Lung (tissue), 12 donors: Measurements from ENCODE around the gene ATF7IP2. TPM values are rescaled to one million over a fixed set of nuclear protein-coding genes. Genes with fewer than 3 reads are reported as not detected.
"Not testable (repeated sequence)": the region's sequence is repeated elsewhere in the genome, so short reads cannot be mapped to it uniquely, and the experiment has no call there.

Experiments
- ATAC-seq: fragments of 200-7000 bp; cut with Tn5 transposase; one replicate; pipeline ENCODE4 v1.9.1; 2020; ENCODE audit warnings: moderate number of reproducible peaks; ENCODE audit not compliant: insufficient read depth, low FRiP score
- DNase-seq, 3 donors: peaks; one replicate each; pipeline ENCODE4 v3.0.0-alpha.2; 2013 to 2017
- H3K27ac ChIP-seq, 2 donors: one replicate each; pipeline ENCODE4 v1.5.1; 2013; ENCODE audit warnings: mild to moderate bottlenecking in 2 of 2, moderate library complexity in 2 of 2, control low read depth in 1 of 2, inconsistent platforms in 1 of 2, low read depth in 1 of 2, low read length in 1 of 2
- H3K27me3 ChIP-seq, 3 donors: one replicate each; pipeline ENCODE4 v1.5.1; 2013; ENCODE audit warnings: low read length in 2 of 3; ENCODE audit not compliant: control insufficient read depth in 3 of 3, insufficient read depth in 3 of 3
- H3K36me3 ChIP-seq, 4 donors: one replicate each; pipeline ENCODE4 v1.5.1; 2013; ENCODE audit warnings: low read length in 4 of 4, mild to moderate bottlenecking in 1 of 4, moderate library complexity in 1 of 4; ENCODE audit not compliant: control insufficient read depth in 4 of 4, insufficient read depth in 4 of 4
- H3K4me1 ChIP-seq, 5 donors: one replicate each; pipeline ENCODE4 v1.5.1; 2013; ENCODE audit warnings: low read length in 5 of 5, mild to moderate bottlenecking in 2 of 5, moderate library complexity in 1 of 5; ENCODE audit not compliant: control insufficient read depth in 5 of 5, insufficient read depth in 5 of 5
- H3K4me3 ChIP-seq: one replicate; pipeline ENCODE4 v1.5.1; 2013; ENCODE audit warnings: mild to moderate bottlenecking, control low read depth, moderate library complexity
- H3K9ac ChIP-seq, 2 donors: one replicate each; pipeline ENCODE4 v1.5.1; 2013; ENCODE audit warnings: low read length in 2 of 2, control low read depth in 1 of 2; ENCODE audit not compliant: insufficient read depth in 1 of 2
- H3K9me3 ChIP-seq, 4 donors: one replicate each; pipeline ENCODE4 v1.5.1; 2013; ENCODE audit warnings: low read length in 3 of 4, mild to moderate bottlenecking in 1 of 4, moderate library complexity in 1 of 4; ENCODE audit not compliant: control insufficient read depth in 4 of 4, insufficient read depth in 3 of 4
- WGBS, 2 donors: extraction: QIAGEN DNeasy Blood & Tissue Kit; methylation state at CpG; one replicate each; pipeline ENCODE4 v1.1.7; 2013; 5-methylcytosine and 5-hydroxymethylcytosine counted together
- polyA plus RNA-seq, 2 donors: library from polyadenylated mRNA; stranded (reverse); fragments of 200-250 nt; gene quantifications; one replicate each; pipeline ENCODE4 v1.2.1, GENCODE V29; 2013
- total RNA-seq, 2 donors: library from RNA; depleted of rRNA in 1 of 2; stranded (reverse); fragments of >200 nt in 1 of 2; gene quantifications; one replicate each; pipeline ENCODE4 v1.2.1, GENCODE V29; 2014 to 2021
- TF ChIP-seq, protein P1 (sequence below): IDR thresholded peaks from 2 replicates; pipeline ENCODE4 v1.5.1; 2012; ENCODE audit warnings: mild to moderate bottlenecking; ENCODE audit errors: control extremely low read depth, extremely low read depth
- donor health status: control.
- donor health status: control.
- donor health status: Bipolar disorder and iron deficiency.
- donor health status: healthy.
- donor health status: DM: yes; HTN: yes; CAD: no.

The ATF7IP2 gene
- total and polyA plus RNA-seq, 4 donors = 7.3 to 18.0 (median 14.5) TPM

DNA sequence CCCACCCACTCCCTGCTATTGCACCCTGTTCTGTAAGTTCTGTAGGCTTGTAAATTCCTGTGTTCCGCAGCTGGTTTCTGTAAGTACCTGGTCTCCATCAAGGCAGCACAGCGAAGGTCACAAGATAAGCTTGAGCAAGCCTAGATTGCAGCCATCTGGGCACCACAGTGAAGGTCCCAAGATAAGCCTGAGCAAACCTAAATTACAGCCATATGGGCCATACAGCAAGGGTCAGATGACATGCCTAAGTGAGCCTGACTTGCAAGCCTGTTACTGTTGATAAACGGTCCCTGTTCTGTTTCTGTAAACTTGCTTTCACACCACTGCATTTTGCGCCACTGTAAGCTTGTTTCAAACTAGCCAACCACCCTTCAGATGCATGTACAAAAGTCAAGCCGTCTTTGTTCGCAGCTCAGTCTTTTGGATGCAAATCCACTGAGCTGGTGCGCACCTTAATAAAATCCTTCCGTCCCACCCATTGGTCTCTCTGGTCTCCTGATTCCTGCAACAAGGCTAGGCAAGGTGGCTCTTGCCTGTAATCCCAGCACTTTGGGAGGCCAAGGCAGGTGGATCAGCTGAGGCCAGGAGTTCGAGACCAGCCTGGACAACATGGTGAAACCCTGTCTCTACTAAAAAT is 42.6 kb upstream of the ATF7IP2 start:
- Histone ChIP-seq H3K36me3 (no peaks in the 10 kb centered on the region), H3K9ac (no peak overlapping the region), H3K9me3 (peaks cover 0 to 21% (median 8%) of the 10 kb centered on the region in 4 donors), H3K4me1 (no peaks in the 10 kb centered on the region), H3K27ac (no peak overlapping the region), H3K4me3 (no peak overlapping the region), H3K27me3 (no peaks in the 10 kb centered on the region)
- no peak for DNase-seq
- 88 to 91% methylated on average over 9 of the region's 9 CpGs for WGBS, 2 donors
- TF ChIP-seq, protein P1, sequence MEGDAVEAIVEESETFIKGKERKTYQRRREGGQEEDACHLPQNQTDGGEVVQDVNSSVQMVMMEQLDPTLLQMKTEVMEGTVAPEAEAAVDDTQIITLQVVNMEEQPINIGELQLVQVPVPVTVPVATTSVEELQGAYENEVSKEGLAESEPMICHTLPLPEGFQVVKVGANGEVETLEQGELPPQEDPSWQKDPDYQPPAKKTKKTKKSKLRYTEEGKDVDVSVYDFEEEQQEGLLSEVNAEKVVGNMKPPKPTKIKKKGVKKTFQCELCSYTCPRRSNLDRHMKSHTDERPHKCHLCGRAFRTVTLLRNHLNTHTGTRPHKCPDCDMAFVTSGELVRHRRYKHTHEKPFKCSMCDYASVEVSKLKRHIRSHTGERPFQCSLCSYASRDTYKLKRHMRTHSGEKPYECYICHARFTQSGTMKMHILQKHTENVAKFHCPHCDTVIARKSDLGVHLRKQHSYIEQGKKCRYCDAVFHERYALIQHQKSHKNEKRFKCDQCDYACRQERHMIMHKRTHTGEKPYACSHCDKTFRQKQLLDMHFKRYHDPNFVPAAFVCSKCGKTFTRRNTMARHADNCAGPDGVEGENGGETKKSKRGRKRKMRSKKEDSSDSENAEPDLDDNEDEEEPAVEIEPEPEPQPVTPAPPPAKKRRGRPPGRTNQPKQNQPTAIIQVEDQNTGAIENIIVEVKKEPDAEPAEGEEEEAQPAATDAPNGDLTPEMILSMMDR = no peak
- ATAC-seq = no peak

DNA sequence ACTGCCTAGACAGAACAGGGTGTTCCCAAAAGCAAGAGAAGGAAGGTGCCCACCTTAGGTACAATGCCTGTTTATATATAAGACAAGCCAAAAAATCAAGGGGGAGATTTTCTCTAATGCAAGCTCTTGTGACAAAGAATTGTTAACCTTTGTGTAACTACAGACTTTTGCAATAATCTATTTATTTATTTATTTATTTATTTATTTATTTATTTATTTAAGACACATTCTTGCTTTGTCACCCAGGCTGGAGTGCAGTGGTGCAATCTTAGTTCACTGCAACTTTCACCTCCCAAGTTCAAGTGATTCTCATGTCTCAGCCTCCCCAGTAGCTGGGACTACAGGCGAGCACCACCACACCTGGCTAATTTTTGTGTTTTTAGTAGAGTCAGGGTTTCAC is 41.2 kb upstream of the ATF7IP2 start:
- H3K9me3 ChIP-seq = peaks cover 0 to 15% (median 7%) of the 10 kb centered on the region in 4 donors
- H3K4me3 ChIP-seq, ATAC-seq, H3K27me3 ChIP-seq, H3K27ac ChIP-seq, H3K36me3 ChIP-seq, H3K9ac ChIP-seq, DNase-seq, H3K4me1 ChIP-seq: not testable (repeated sequence)
- WGBS, 2 donors = 95 to 98% methylated on average over 1 of the region's 1 CpG

DNA sequence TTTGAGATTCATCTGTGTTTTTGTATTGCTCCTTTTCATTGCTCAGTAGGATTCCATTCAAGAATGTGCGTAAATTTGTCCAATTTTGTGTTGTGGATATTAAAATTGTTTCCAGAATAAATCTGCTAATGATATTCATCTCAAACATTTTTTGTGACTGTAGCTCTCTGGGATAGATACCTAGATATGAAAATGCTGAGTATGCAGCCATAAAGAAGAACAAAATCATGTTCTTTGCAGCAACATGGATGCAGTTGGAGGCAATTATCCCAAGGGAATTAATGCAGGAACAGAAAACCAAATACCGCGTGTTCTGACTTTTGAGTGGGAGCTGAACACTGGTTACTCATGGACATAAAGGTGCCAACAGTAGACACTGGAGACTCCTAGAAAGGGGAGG is 40.2 kb upstream of the ATF7IP2 start:
- Histone ChIP-seq H3K27ac (no peak overlapping the region), H3K4me1 (no peaks in the 10 kb centered on the region), H3K9me3 (peaks cover 0 to 12% (median 5%) of the 10 kb centered on the region in 4 donors), H3K27me3 (no peaks in the 10 kb centered on the region), H3K36me3 (no peaks in the 10 kb centered on the region), H3K4me3 (no peak overlapping the region), H3K9ac (no peak overlapping the region)
- 94 to 96% methylated on average over 3 of the region's 3 CpGs for WGBS, 2 donors
- DNase-seq (no peak), ATAC-seq (no peak)
- TF ChIP-seq, protein P1 = no peak

DNA sequence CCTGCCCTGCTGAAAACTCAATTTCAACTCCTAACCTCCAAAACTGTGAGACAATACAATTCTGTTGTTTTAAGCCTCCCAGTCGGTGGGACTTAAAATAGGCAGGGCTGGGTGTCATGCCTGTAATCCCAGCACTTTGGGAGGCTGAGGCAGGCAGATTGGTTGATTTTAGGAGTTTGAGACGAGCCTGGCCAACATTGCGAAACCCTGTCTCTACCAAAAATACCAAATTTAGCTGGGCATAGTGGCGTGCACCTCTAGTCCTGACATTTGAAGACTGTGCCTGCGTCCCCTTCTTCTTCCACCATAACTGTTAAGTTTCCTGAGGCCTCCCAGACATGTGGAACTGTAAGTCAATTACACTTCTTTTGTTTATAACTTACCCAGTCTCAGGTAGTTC is 36.0 kb upstream of the ATF7IP2 start:
- no peak overlapping the region for H3K27ac ChIP-seq
- no peak overlapping the region for H3K4me3 ChIP-seq
- WGBS, 2 donors = 79 to 80% methylated on average over 5 of the region's 5 CpGs
- TF ChIP-seq, protein P1 = no peak
- DNase-seq (no peak), ATAC-seq (no peak)
- no peaks in the 10 kb centered on the region for H3K4me1 ChIP-seq
- H3K9ac ChIP-seq = no peak overlapping the region
- no peaks in the 10 kb centered on the region for H3K36me3 ChIP-seq
- H3K27me3 ChIP-seq = no peaks in the 10 kb centered on the region
- H3K9me3 ChIP-seq = no peaks in the 10 kb centered on the region
